ENCODE results near the gene TMEM151A. TPM values are rescaled to one million over a fixed set of nuclear protein-coding genes. Genes with fewer than 3 reads are reported as not detected.

The TMEM151A gene
- total and polyA plus RNA-seq, 4 donors = 0.05 to 0.13 TPM; not detected in 2

- H3K4me1 ChIP-seq (ENCODE audit: control insufficient read depth in 4 of 4, insufficient read depth in 4 of 4, low read length in 3 of 4) = peaks cover 7 to 21% (median 13%) of the 10 kb centered on the region in 4 donors
- no peak for DNase-seq (ENCODE audit: low spot score)
Measured at GRCh38 chr11:66316849-66317251, 25.2 kb downstream of the TMEM151A start, which contains the start of gene CD248. Gene CD248, minus strand, starts transcription at chr11:66317044. Its CDS starts 17 bp downstream, at chr11:66317027.

GRCh38 chr11:66317322-66317722 is 25.6 kb downstream of the TMEM151A start:
- DNase-seq (ENCODE audit: low spot score) = no peak
- Histone ChIP-seq H3K4me3 (ENCODE audit: low read depth in 1 of 3, low read length in 3 of 3) (no peak overlapping the region), H3K27me3 (ENCODE audit: control insufficient read depth in 4 of 4, insufficient read depth in 4 of 4, low read length in 3 of 4) (no peaks in the 10 kb centered on the region), H3K27ac (ENCODE audit: low read depth in 1 of 2, low read length in 2 of 2) (peak overlapping the region; percentile 3 to 73), H3K4me1 (ENCODE audit: control insufficient read depth in 4 of 4, insufficient read depth in 4 of 4, low read length in 3 of 4) (peaks cover 7 to 16% (median 10%) of the 10 kb centered on the region in 4 donors), H3K9ac (ENCODE audit: low read depth in 1 of 2, low read length in 2 of 2) (no peak overlapping the region), H3K36me3 (ENCODE audit: control insufficient read depth in 4 of 4, insufficient read depth in 3 of 4, low read depth in 1 of 4, low read length in 3 of 4) (no peaks in the 10 kb centered on the region), H3K9me3 (ENCODE audit: control insufficient read depth in 4 of 4, low read length in 3 of 4) (no peaks in the 10 kb centered on the region)
- no peak for TF ChIP-seq EGR1 (IDR thresholded peaks at IDR 0.05; ENCODE audit: low read depth in 2 of 2)
- no peak for TF ChIP-seq NR2F2 (IDR thresholded peaks at IDR 0.05)
- no peak for TF ChIP-seq RXRA (IDR thresholded peaks at IDR 0.05)
- no peak for TF ChIP-seq YY1 (IDR thresholded peaks at IDR 0.05)
- no peak for TF ChIP-seq REST (IDR thresholded peaks at IDR 0.05)
- TF ChIP-seq FOXA1 (IDR thresholded peaks at IDR 0.05) = no peak
- no peak for TF ChIP-seq RAD21 (IDR thresholded peaks at IDR 0.05)
- TF ChIP-seq FOXA2 (IDR thresholded peaks at IDR 0.05) = no peak
- no peak for TF ChIP-seq TAF1 (conservative IDR thresholded peaks at IDR 0.05)
- no peak for TF ChIP-seq ZBTB33 (IDR thresholded peaks at IDR 0.05)
- no peak for TF ChIP-seq JUND (IDR thresholded peaks at IDR 0.05)
- TF ChIP-seq, protein P1, sequence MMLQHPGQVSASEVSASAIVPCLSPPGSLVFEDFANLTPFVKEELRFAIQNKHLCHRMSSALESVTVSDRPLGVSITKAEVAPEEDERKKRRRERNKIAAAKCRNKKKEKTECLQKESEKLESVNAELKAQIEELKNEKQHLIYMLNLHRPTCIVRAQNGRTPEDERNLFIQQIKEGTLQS (IDR thresholded peaks at IDR 0.05) = no peak
- no peak for TF ChIP-seq SP1 (IDR thresholded peaks at IDR 0.05)
- no peak for TF ChIP-seq MAX (IDR thresholded peaks at IDR 0.05)
- WGBS = 47% methylated on average over 14 of the region's 14 CpGs

More at GRCh38 chr11:66316849-66317251, 25.2 kb downstream of the TMEM151A start, which contains the start of gene CD248:
- Histone ChIP-seq H3K27ac (ENCODE audit: low read depth in 1 of 2, low read length in 2 of 2) (peak within 1 kb of the TSS; percentile 5 to 73), H3K27me3 (ENCODE audit: control insufficient read depth in 4 of 4, insufficient read depth in 4 of 4, low read length in 3 of 4) (no peaks in the 10 kb centered on the region), H3K36me3 (ENCODE audit: control insufficient read depth in 4 of 4, insufficient read depth in 3 of 4, low read depth in 1 of 4, low read length in 3 of 4) (no peaks in the 10 kb centered on the region), H3K4me3 (ENCODE audit: low read depth in 1 of 3, low read length in 3 of 3) (no peak within 1 kb of the TSS), H3K9me3 (ENCODE audit: control insufficient read depth in 4 of 4, low read length in 3 of 4) (no peaks in the 10 kb centered on the region), H3K9ac (ENCODE audit: low read depth in 1 of 2, low read length in 2 of 2) (no peak within 1 kb of the TSS)
- WGBS = 61% methylated on average over 29 of the region's 29 CpGs
- no peak for TF ChIP-seq FOXA1 (IDR thresholded peaks at IDR 0.05)
- no peak for TF ChIP-seq FOXA2 (IDR thresholded peaks at IDR 0.05)
- TF ChIP-seq HNF4G (IDR thresholded peaks at IDR 0.05) = no peak
- no peak for TF ChIP-seq REST (IDR thresholded peaks at IDR 0.05)
- TF ChIP-seq, protein P1 (IDR thresholded peaks at IDR 0.05) = no peak
- TF ChIP-seq TAF1 (conservative IDR thresholded peaks at IDR 0.05) = no peak
- TF ChIP-seq MAX (IDR thresholded peaks at IDR 0.05) = no peak
- no peak for TF ChIP-seq JUND (IDR thresholded peaks at IDR 0.05)
- no peak for TF ChIP-seq HNF4A (conservative IDR thresholded peaks at IDR 0.05)

Measured in liver (tissue), 9 donors.